DMS153 treated with DMSO at 0.1 percent for 48 hours (cell line): ENCODE results near the gene PRM3.

Experiments used
- DNase-seq: peaks from one replicate; lab custom pipeline; 2025; ENCODE audit not compliant: unreplicated experiment; lab: John Stamatoyannopoulos, UW

The PRM3 gene

DNA sequence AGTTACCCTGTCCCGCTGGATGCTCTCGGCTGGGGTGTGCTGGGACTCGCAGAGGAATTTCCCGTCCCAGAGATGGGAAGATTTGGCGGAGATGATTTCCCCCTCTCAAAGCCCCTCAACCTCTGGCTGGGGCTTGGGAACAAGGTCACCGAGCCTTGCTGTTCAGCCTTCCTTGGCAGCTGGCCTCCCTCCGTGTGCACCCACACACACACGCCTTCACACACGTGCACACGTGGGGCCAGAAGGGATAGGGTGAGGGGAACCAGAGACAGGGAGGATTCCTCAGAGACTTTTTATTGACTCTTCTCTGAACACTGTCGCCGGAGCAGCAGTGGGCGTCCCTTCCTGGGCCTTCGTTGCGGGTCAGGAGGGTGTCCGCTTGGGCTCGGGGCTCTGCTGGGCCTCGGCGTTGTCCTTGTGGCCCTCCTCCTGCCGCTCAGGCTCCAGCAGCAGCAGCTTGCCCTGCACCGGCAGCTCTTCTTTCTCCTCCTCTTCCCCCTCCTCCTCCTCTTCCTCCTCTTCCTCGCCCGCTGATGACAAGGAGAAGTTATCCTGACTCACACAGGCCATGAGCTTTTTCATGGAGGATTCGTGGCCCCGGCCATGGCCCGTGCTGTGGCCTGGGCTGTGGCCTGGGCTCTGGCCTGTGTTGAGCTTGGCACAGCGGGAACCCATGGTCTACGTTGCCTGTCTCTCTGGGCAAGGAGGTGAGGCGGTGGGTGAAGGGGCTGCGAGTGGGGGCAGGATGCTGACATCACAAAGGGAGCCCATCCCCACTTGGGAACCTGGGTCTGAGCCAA is at the start of gene PRM3:
PRM3 (minus strand) TSS at position 709 of the 800 bp plus-strand sequence; CDS start at position 675, 34 bp downstream.
- no peak for DNase-seq

GRCh38 chr16:11322823-11323222 is 49.4 kb upstream of the PRM3 start:
- no peak for DNase-seq

DNA sequence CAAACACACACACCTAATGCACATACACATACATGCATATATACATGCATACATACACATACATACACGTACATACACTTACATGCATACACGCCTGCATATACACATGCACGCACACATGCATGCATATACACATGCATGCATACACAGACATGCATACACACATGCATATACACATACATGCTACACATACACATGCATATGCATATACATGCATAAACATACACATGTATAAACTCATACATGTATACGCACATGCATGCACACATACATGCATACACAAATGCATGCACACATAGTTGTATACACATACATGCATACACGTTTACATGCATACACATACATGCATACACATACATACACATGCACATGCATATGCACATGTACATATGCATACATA is 48.2 kb upstream of the PRM3 start:
- DNase-seq: no peak

DNA sequence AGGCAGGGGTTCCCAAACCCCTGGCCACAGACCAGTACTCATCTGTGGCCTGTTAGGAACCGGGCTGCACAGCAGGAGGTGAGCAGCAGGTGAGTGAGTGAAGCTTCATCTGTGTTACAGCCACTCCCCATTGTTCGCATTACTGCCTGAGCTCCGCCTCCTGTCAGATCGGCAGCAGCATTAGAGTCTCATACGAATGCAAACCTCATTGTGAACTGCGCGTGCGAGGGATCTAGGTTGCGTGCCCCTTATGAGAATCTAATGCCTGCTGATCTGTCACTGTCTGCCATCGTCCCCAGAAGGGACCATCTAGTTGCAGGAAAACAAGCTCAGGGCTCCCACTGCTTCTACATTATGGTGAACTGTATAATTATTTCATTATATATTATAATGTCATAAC is 46.7 kb upstream of the PRM3 start:
- no peak for DNase-seq

GRCh38 chr16:11319529-11320146 is 46.2 kb upstream of the PRM3 start:
- no peak for DNase-seq

- DNase-seq: no peak
Observed at GRCh38 chr16:11318817-11319216, 45.4 kb upstream of the PRM3 start.

DNA sequence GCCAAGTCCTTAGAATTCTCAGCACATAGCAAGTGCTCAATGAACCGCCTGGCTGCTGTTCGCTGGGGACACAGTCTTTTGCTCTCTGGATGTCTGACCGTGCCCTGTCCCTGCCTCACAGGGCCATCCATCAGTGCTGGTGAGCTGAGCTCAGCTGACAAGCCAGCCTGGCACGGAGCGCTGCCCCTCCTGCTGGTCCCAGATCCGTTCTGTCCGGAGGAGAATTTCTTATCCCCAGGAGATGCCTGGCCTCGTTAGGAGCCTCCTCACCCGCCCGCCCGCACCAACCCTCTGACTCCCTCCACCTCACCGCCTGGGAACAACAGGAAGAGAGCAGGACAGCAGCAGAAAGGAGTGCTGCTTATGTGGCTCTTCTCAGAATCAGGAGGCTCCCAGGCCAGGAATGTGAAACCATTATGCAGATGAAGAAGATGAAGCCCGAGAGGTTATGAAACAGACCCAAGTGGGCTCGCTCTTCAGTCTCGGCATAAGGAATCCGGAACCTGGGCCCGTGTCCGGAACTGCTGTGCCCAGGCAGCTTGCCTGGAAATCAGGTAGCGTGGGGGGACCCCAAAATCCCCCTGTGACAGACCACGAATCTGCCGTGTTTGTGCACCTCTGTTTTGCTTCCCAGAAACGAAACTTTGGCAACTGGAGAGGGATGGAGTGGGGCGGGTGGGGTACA is 43.0 kb upstream of the PRM3 start:
- no peak for DNase-seq

DNA sequence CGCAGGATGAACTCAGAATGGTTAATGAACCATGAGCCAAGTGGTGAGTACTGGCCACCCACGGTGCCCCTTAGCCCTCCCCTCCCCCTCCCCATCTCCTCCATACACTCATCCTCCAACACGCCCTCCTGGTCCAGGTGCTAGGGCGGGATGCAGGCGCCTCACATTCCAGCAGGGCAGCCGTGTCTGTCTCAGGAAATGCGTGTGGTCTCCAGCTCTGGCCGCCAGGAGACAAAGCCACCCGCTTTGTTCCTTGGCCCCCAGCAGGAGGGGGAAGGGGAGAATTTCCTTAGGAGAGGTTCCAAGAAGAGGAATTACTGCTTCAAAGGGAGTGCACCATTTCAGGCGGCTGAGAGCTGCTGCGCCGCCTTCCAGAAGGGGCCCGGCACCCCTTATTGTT is 42.1 kb upstream of the PRM3 start:
- no peak for DNase-seq

- DNase-seq: no peak
Observed at GRCh38 chr16:11314309-11314894, 41.0 kb upstream of the PRM3 start.

DNA sequence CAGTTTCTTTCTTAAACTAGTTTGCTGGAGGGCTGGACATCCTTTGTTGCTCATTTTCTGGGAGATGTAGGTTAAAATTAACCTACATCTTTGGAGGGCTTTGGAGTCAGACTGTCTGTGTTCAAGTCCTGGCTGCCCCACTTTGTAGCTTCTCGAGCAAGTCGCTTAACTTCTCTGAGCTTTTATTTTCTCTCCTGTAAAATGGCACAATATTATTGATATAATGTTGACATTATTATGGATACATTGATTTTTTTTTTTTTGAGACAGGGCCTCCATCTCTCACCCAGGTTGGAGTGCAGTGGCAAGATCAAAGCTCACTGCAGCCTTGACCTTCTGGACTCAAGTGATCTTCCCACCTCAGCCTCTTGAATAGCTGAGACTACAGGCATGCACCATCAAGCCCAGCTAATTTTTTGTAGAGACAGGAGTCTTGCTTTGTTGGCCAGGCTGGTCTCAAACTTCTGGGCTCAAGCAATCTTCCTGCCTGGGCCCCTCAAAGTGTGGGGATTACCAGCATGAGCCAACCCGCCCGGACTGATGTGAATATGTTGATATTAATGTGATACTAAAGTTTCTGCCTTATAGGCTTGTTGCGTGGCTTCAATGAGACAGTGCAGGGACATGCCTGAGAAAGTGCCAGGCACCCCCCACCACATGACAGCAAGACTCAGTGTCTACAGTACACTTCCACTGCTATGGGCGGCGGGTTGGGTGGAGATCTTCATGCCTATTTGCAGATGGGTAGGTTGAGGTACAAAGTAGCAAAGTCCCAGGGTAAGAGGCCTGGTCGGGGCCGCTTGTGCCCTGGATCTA is 40.3 kb upstream of the PRM3 start:
- DNase-seq: no peak

GRCh38 chr16:11312718-11313492 is 39.5 kb upstream of the PRM3 start:
- DNase-seq: peak; percentile 15

DNA sequence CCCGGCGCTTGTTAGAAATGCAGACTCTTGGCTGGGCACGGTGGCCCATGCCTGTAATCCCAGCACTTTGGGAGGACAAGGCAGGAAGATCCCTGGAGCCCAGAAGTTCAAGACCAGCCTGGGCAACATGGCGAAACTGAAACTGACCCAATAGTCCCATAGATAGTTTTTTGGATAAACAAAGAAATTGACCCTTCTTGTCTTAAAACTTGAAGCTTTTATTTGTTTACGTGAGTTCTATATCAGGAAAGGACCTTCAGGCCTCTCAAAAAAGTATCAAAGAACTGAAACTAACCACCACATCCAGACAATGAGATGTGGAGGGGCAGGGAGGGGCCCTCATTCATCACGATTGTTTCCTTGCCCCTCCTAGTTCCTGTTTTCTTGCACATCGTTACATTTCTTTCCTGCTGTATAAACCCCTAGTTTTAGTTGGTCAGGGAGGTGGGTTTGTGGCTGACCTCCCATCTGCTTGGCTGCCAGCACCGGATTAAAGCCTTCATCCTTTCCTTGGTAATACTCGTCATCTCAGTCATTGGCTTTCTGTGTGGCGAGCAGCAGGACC is 37.6 kb upstream of the PRM3 start:
- no peak for DNase-seq

- no peak for DNase-seq
Observed at GRCh38 chr16:11310634-11310977, 37.2 kb upstream of the PRM3 start.

GRCh38 chr16:11309895-11310633 is 36.6 kb upstream of the PRM3 start:
- DNase-seq: peak; percentile 36

DNA sequence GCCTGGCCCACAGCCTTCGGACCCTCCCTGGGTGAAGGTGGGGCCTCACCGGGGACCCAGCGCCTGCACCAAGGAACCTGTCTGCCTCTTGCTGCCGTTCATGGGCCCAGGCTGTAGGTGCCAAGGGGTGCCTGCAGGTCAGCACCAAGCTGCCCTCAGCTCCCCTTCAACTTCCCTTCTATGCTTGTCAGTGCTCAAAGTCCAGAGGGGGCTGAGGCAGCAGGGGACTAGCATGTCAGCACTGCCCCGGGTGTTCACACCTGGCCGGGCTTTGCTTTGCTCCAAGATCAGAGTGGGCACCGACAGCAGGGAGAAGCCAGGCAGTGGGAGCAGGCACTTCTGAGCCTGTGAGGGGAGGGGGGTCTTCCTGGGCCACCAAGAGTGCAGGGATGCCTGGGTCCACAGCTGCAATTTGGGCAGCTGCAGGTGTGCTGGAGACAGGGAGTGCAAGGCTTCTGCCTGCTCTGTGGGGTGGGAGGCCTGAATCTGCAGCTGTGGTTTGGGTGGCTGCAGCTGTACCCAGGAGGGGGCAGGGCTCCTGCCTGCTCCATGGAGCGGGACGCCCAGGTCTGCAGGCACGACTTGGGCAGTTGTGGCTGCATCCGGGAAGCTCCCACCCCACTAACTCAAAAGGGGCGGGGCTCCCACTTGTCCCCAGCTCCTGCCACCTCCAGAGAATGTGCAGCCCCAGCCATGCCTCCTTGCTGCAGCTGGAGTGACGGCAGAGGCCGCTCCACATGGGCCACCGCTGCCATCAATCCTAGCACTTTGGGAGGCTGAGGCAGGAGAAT is 35.3 kb upstream of the PRM3 start:
- DNase-seq: no peak

- no peak for DNase-seq
Observed at GRCh38 chr16:11307639-11308492, 34.4 kb upstream of the PRM3 start.

GRCh38 chr16:11306997-11307638 is 33.7 kb upstream of the PRM3 start:
- DNase-seq: no peak
